ENCODE data around the gene A3GALT2. TPM values are rescaled to one million over a fixed set of nuclear protein-coding genes. Genes with fewer than 3 reads are reported as not detected.

Gene A3GALT2
- total RNA-seq, 2 experiments from 2014 or later: not detected

DNA sequence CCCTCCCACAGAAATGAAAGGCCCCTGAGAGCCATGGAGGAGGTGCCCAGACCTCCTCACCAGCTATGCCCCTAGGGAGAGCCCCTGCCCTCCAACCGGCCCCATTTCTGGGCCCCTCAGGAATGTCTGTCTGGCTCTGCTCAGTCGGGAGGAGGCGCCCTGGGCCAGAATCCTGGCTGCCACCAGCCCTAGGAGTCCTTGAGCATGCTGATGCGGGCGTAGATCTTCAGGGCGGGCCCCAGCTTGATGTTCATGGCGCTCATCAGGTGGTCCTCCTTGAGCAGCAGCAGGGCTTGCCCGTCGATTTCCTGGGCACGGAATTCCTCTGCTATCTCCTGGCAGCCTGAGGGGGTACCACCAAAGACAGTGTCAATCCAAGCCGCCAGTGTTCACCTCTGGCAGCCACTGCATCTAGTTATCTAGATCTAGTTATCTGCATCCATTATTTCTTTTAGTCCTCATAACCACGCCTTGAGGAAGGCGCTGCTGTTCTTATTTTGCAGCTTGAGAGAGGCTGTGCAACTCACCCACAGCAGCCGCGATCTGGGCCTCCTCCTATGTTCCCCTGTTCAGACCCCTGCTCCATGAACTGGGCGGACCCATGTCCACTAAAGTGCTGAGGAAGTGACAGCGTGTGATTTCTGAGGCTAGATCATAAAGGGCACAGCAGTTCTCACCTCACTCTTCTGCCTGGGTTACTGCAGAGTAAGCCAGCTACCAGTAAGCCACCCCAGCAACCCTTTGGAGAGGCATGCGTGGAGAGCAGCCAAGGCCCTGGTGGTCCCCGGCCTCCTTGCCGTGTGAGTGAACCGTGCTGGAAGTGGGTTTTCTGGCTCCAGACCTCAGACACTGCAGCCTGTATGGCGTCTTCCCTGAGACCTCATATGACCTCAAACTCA is 4.0 kb upstream of the A3GALT2 start:
- Histone ChIP-seq H3K9me2 (ENCODE audit: insufficient read depth, low read length) (no peaks in the 10 kb centered on the region), H4K20me1 (ENCODE audit: insufficient read depth, low read length) (no peaks in the 10 kb centered on the region), H3K4me2 (ENCODE audit: low read length) (no peak overlapping the region), H3K4me1 (ENCODE audit: insufficient read depth, low read length, poor library complexity, severe bottlenecking) (peaks cover 7% of the 10 kb centered on the region), H3K9me3 (ENCODE audit: low read length) (no peaks in the 10 kb centered on the region), H3K4me3 (ENCODE audit: low read depth, low read length, poor library complexity, severe bottlenecking) (no peak overlapping the region), H2AFZ (ENCODE audit: low read length) (no peak overlapping the region), H3K79me2 (ENCODE audit: insufficient read depth, low read depth, low read length) (no peaks in the 10 kb centered on the region), H3K36me3 (ENCODE audit: insufficient read depth, low read length) (peaks cover 64% of the 10 kb centered on the region; the same call in 1 of the 2 replicates), H3K27ac (ENCODE audit: low read depth, low read length, poor library complexity, severe bottlenecking) (no peak overlapping the region)
- CTCF ChIA-PET (ENCODE audit: unreplicated experiment): no interaction called here
- POLR2A ChIA-PET: interaction anchor here (0.6 kb wide), 1 partner anchor 11 kb away, joined by 5 read pairs; no protein-coding TSS in a partner anchor
- BruUV-seq (replicated peaks): no TSS peak
- no peak for DNase-seq (ENCODE audit: low spot score)
- no peak for TF ChIP-seq EZH2phosphoT487 (IDR thresholded peaks at IDR 0.05; ENCODE audit: borderline replicate concordance, low read depth, low read length)
- TF ChIP-seq, protein P1, sequence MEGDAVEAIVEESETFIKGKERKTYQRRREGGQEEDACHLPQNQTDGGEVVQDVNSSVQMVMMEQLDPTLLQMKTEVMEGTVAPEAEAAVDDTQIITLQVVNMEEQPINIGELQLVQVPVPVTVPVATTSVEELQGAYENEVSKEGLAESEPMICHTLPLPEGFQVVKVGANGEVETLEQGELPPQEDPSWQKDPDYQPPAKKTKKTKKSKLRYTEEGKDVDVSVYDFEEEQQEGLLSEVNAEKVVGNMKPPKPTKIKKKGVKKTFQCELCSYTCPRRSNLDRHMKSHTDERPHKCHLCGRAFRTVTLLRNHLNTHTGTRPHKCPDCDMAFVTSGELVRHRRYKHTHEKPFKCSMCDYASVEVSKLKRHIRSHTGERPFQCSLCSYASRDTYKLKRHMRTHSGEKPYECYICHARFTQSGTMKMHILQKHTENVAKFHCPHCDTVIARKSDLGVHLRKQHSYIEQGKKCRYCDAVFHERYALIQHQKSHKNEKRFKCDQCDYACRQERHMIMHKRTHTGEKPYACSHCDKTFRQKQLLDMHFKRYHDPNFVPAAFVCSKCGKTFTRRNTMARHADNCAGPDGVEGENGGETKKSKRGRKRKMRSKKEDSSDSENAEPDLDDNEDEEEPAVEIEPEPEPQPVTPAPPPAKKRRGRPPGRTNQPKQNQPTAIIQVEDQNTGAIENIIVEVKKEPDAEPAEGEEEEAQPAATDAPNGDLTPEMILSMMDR (conservative IDR thresholded peaks at IDR 0.05; ENCODE audit: low read length): no peak
- intact Hi-C loops (cut with micrococcal nuclease; ENCODE audit: unreplicated experiment): no loop called here

DNA sequence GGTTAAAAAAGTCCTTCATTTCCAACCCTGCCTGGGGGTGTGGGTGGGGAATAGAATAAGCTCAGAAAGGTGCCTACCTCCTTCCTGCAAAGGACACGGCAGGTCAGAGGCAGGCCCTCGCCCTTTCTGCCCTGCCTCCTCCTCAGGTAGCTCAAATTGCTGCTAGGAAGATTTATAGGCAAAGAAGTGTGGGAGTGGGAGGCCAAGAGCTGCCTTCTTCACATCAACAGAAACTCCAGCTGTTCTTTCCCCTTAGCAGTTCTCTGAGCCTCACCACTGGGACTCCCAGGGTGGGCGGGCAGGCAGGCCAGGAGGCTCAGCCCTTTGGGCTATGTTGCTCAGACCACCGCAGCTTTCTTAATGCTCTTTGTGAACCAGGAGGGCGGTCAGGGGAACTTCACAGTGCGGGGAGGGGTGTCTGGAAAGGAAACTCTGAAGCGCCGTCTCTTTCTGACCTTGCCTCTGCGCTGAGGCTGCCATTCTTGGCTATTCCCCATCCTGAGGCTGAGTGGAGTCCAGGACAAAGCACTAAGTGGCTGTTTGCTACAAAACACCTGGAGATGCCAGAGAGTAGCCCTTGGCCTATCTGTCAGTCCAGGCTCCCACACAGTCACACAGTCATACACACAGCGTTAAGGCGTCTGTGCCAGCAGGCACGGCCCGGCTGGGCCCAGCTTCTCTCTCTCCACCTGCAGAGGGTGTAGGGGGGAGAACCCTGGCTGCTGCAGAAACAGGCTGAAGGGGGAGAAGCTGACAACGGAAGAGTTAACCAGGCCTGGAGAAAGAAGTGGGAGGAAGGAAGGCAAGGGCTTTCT is 3.0 kb upstream of the A3GALT2 start:
- no peak overlapping the region for H2AFZ ChIP-seq (ENCODE audit: low read length)
- H3K36me3 ChIP-seq (ENCODE audit: insufficient read depth, low read length): peaks cover 55% of the 10 kb centered on the region; the same call in 1 of the 2 replicates
- H3K4me1 ChIP-seq (ENCODE audit: insufficient read depth, low read length, poor library complexity, severe bottlenecking): peaks cover 7% of the 10 kb centered on the region
- no peaks in the 10 kb centered on the region for H3K79me2 ChIP-seq (ENCODE audit: insufficient read depth, low read depth, low read length)
- TSS peak; percentile 66 for BruUV-seq (replicated peaks)
- TF ChIP-seq, protein P1 (conservative IDR thresholded peaks at IDR 0.05; ENCODE audit: low read length): no peak
- no peak for TF ChIP-seq EZH2phosphoT487 (IDR thresholded peaks at IDR 0.05; ENCODE audit: borderline replicate concordance, low read depth, low read length)
- no peak overlapping the region for H3K4me3 ChIP-seq (ENCODE audit: low read depth, low read length, poor library complexity, severe bottlenecking)
- H3K9me3 ChIP-seq (ENCODE audit: low read length): no peaks in the 10 kb centered on the region
- intact Hi-C loops (cut with micrococcal nuclease; ENCODE audit: unreplicated experiment): no loop called here
- H4K20me1 ChIP-seq (ENCODE audit: insufficient read depth, low read length): no peaks in the 10 kb centered on the region
- POLR2A ChIA-PET: no interaction called here
- H3K4me2 ChIP-seq (ENCODE audit: low read length): no peak overlapping the region
- CTCF ChIA-PET (ENCODE audit: unreplicated experiment): interaction anchor here (0.6 kb wide), 1 partner anchor 10 kb away, joined by 3 read pairs; no protein-coding TSS in a partner anchor
- H3K27ac ChIP-seq (ENCODE audit: low read depth, low read length, poor library complexity, severe bottlenecking): no peak overlapping the region
- no peak for DNase-seq (ENCODE audit: low spot score)
- no peaks in the 10 kb centered on the region for H3K9me2 ChIP-seq (ENCODE audit: insufficient read depth, low read length)
